GM23338 (cell line): ENCODE measurements around the gene NAE1. TPM values are rescaled to one million over a fixed set of nuclear protein-coding genes. Genes with fewer than 3 reads are reported as not detected.

Experiments
- ATAC-seq: fragments of 200-7000 bp; cut with Tn5 transposase; 3 replicates; pipeline ENCODE4 v1.9.1; 2020
- DNase-seq: peaks from one replicate; pipeline ENCODE4 v3.0.0-alpha.2; 2015; ENCODE audit warnings: low spot score
- H2AFZ ChIP-seq: fragments of 200-600 bp; sonication (generic); 2 replicates; pipeline ENCODE4 v1.8.0; 2016; ENCODE audit warnings: antibody characterized with exemption, mild to moderate bottlenecking, moderate library complexity
- H3F3A ChIP-seq: fragments of 200-600 bp; sonication (generic); replicated peaks from 2 replicates; pipeline ENCODE4 v1.8.0; 2017; ENCODE audit warnings: antibody characterized with exemption, mixed run types, low read depth
- H3K27ac ChIP-seq: fragments of 200-600 bp; sonication (generic); 2 replicates; pipeline ENCODE4 v1.6.1; 2016; ENCODE audit warnings: low read depth
- H3K27me3 ChIP-seq: fragments of 200-600 bp; sonication (generic); 2 replicates; pipeline ENCODE4 v1.8.0; 2016; ENCODE audit warnings: mild to moderate bottlenecking, mixed run types, moderate library complexity; ENCODE audit not compliant: insufficient read depth
- H3K36me3 ChIP-seq: fragments of 200-600 bp; sonication (generic); 2 replicates; pipeline ENCODE4 v1.8.0; 2016; ENCODE audit warnings: mild to moderate bottlenecking; ENCODE audit not compliant: insufficient read depth
- H3K4me1 ChIP-seq: fragments of 200-600 bp; sonication (generic); 2 replicates; pipeline ENCODE4 v1.8.0; 2016; ENCODE audit warnings: mild to moderate bottlenecking, moderate library complexity; ENCODE audit not compliant: insufficient read depth
- H3K4me2 ChIP-seq: fragments of 200-600 bp; sonication (generic); 2 replicates; pipeline ENCODE4 v1.7.1; 2017; ENCODE audit warnings: mixed run types
- H3K4me3 ChIP-seq: fragments of 200-600 bp; sonication (generic); 2 replicates; pipeline ENCODE4 v1.6.1; 2016; ENCODE audit warnings: mixed run types
- H3K79me2 ChIP-seq: fragments of 200-600 bp; sonication (generic); replicated peaks from 2 replicates; pipeline ENCODE4 v1.8.0; 2017; ENCODE audit warnings: mild to moderate bottlenecking; ENCODE audit not compliant: insufficient read depth
- H3K9me2 ChIP-seq: fragments of 200-600 bp; sonication (generic); 2 replicates; pipeline ENCODE4 v1.8.0; 2017; ENCODE audit not compliant: insufficient read depth
- H4K20me1 ChIP-seq: fragments of 200-600 bp; sonication (generic); replicated peaks from 2 replicates; pipeline ENCODE4 v1.8.0; 2017; ENCODE audit warnings: mild to moderate bottlenecking; ENCODE audit not compliant: insufficient read depth
- H3K27ac Mint-ChIP-seq: 2 replicates; pipeline ENCODE4 v1.8.0; 2020; ENCODE audit warnings: inconsistent platforms, mild to moderate bottlenecking, moderate library complexity, mixed read lengths
- H3K27me3 Mint-ChIP-seq: 3 replicates; pipeline ENCODE4 v1.8.0; 2022; ENCODE audit warnings: low read depth, mild to moderate bottlenecking, moderate library complexity, mixed read lengths, inconsistent platforms; ENCODE audit not compliant: insufficient read depth, poor library complexity
- H3K36me3 Mint-ChIP-seq: 3 replicates; pipeline ENCODE4 v1.8.0; 2021; ENCODE audit warnings: low read depth, mild to moderate bottlenecking, inconsistent platforms, moderate library complexity, mixed read lengths
- H3K4me1 Mint-ChIP-seq: 3 replicates; pipeline ENCODE4 v1.8.0; 2020; ENCODE audit warnings: mild to moderate bottlenecking, inconsistent platforms, mixed read lengths
- H3K4me3 Mint-ChIP-seq: 3 replicates; pipeline ENCODE4 v1.8.0; 2021; ENCODE audit warnings: moderate library complexity, mild to moderate bottlenecking, inconsistent platforms, mixed read lengths
- H3K9me3 Mint-ChIP-seq: 3 replicates; pipeline ENCODE4 v1.8.0; 2020; ENCODE audit warnings: moderate library complexity, mild to moderate bottlenecking, inconsistent platforms, mixed read lengths
- CREB1 ChIP-seq: fragments of 250-450 bp; sonication (Bioruptor Pico); IDR thresholded peaks from 2 replicates; pipeline ENCODE4 v1.5.0; 2020; ENCODE audit warnings: low read depth, mild to moderate bottlenecking, moderate library complexity
- CTCF ChIP-seq, 2 experiments: fragments of 200-600 bp in 1 of 2; sonication (generic) in 1 of 2; conservative IDR thresholded peaks; 2 replicates each; pipeline versions ENCODE4 v1.5.1 to v1.6.1; 2016 to 2017; ENCODE audit warnings: antibody characterized with exemption in 2 of 2, low read depth in 2 of 2, mild to moderate bottlenecking in 2 of 2, moderate library complexity in 1 of 2
- EZH2 ChIP-seq: fragments of 200-600 bp; sonication (generic); IDR thresholded peaks from one replicate; pipeline ENCODE4 v1.8.0; 2017; ENCODE audit warnings: antibody characterized with exemption, mild to moderate bottlenecking, low read depth; ENCODE audit not compliant: unreplicated experiment
- EZH2phosphoT487 ChIP-seq: fragments of 200-600 bp; sonication (generic); IDR thresholded peaks from one replicate; pipeline ENCODE4 v1.8.1; 2018; ENCODE audit warnings: antibody characterized with exemption; ENCODE audit not compliant: unreplicated experiment
- JUNB ChIP-seq: IDR thresholded peaks from one replicate; pipeline ENCODE4 v1.6.1; 2016; ENCODE audit warnings: antibody characterized with exemption; ENCODE audit not compliant: unreplicated experiment
- NANOG ChIP-seq: IDR thresholded peaks from 2 replicates; pipeline ENCODE4 v1.6.1; 2016; ENCODE audit warnings: antibody characterized with exemption, borderline replicate concordance
- REST ChIP-seq: IDR thresholded peaks from one replicate; pipeline ENCODE4 v1.6.1; 2018; ENCODE audit warnings: antibody characterized with exemption; ENCODE audit not compliant: unreplicated experiment
- STAT1 ChIP-seq: IDR thresholded peaks from one replicate; pipeline ENCODE4 v1.6.1; 2016; ENCODE audit warnings: antibody characterized with exemption; ENCODE audit not compliant: unreplicated experiment
- ZNF114 ChIP-seq: fragments of 250-450 bp; sonication (Bioruptor Pico); IDR thresholded peaks from 2 replicates; pipeline ENCODE4 v1.5.0; 2020; ENCODE audit warnings: mild to moderate bottlenecking, moderate library complexity
- ZNF331 ChIP-seq: fragments of 250-450 bp; sonication (Bioruptor Pico); IDR thresholded peaks from 2 replicates; pipeline ENCODE4 v1.5.0; 2020; ENCODE audit warnings: low read depth, mild to moderate bottlenecking, moderate library complexity
- polyA plus RNA-seq: library from polyadenylated mRNA; unstranded; fragments of >200 nt; fragmentation: Nextera tagmentation; extraction: Ambion mirVana; gene quantifications from 2 replicates; pipeline ENCODE4 v1.2.1, GENCODE V29; 2016
- total RNA-seq: library from RNA; depleted of rRNA; stranded (reverse); fragments of >200 nt; shearing (Covaris generic); gene quantifications from 2 replicates; pipeline ENCODE4 v1.2.3, GENCODE V29; 2014

NAE1 gene
- total and polyA plus RNA-seq, 2 experiments from 2014 or later = 139 to 209 TPM

GRCh38 chr16:66859397-66860068, 28.8 kb upstream of the NAE1 start:
- Mint-ChIP-seq H3K36me3 (no peaks in the 10 kb centered on the region), H3K27me3 (no peaks in the 10 kb centered on the region), H3K9me3 (no peaks in the 10 kb centered on the region), H3K27ac (no peak overlapping the region), H3K4me1 (no peaks in the 10 kb centered on the region), H3K4me3 (no peak overlapping the region)
- H3K27ac ChIP-seq = no peak overlapping the region
- TF ChIP-seq JUNB (no peak), ZNF114 (CRISPR knock-in tag) (no peak), STAT1 (no peak), CREB1 (CRISPR knock-in tag) (no peak), REST (no peak), EZH2phosphoT487 (no peak)
- no peaks in the 10 kb centered on the region for H3K9me2 ChIP-seq
- no peaks in the 10 kb centered on the region for H3K4me1 ChIP-seq
- no peak overlapping the region for H3K4me3 ChIP-seq
- H3K36me3 ChIP-seq = no peaks in the 10 kb centered on the region
- DNase-seq (no peak), ATAC-seq (no peak)
- no peaks in the 10 kb centered on the region for H4K20me1 ChIP-seq
- H3F3A ChIP-seq = no peaks in the 10 kb centered on the region
- no peaks in the 10 kb centered on the region for H3K79me2 ChIP-seq
- H3K27me3 ChIP-seq = no peaks in the 10 kb centered on the region
- H2AFZ ChIP-seq = no peak overlapping the region
- H3K4me2 ChIP-seq = no peak overlapping the region

GRCh38 chr16:66858740-66859396, 28.1 kb upstream of the NAE1 start:
- no peak overlapping the region for H3K27ac ChIP-seq
- no peak for DNase-seq
- no peak for TF ChIP-seq CREB1 (CRISPR knock-in tag)
- no peak for TF ChIP-seq CTCF (conservative IDR thresholded peaks at IDR 0.05; ENCODE audit: low read depth in 2 of 2)
- TF ChIP-seq STAT1 = no peak
- TF ChIP-seq EZH2 = no peak
- TF ChIP-seq NANOG = no peak
- TF ChIP-seq ZNF331 (CRISPR knock-in tag) = no peak

More at GRCh38 chr16:66858740-66859396, 28.1 kb upstream of the NAE1 start:
- Histone ChIP-seq H3F3A (no peaks in the 10 kb centered on the region), H3K79me2 (no peaks in the 10 kb centered on the region), H3K4me2 (no peak overlapping the region), H4K20me1 (no peaks in the 10 kb centered on the region), H3K4me3 (no peak overlapping the region), H3K4me1 (no peaks in the 10 kb centered on the region), H3K27me3 (no peaks in the 10 kb centered on the region), H3K36me3 (no peaks in the 10 kb centered on the region), H2AFZ (no peak overlapping the region), H3K9me2 (no peaks in the 10 kb centered on the region)
- no peaks in the 10 kb centered on the region for H3K36me3 Mint-ChIP-seq
- no peaks in the 10 kb centered on the region for H3K4me1 Mint-ChIP-seq
- H3K9me3 Mint-ChIP-seq = no peaks in the 10 kb centered on the region
- no peak overlapping the region for H3K27ac Mint-ChIP-seq
- no peaks in the 10 kb centered on the region for H3K27me3 Mint-ChIP-seq
- H3K4me3 Mint-ChIP-seq = no peak overlapping the region
- ATAC-seq = no peak
